Epithelial cell of proximal tubule (primary cell): ENCODE measurements around the gene TMEM132E. TPM values are rescaled to one million over a fixed set of nuclear protein-coding genes. Genes with fewer than 3 reads are reported as not detected.

Experiments
- DNase-seq: peaks from one replicate; pipeline ENCODE4 v3.0.0-alpha.2; 2011; ENCODE audit warnings: low read depth
- H3K4me3 ChIP-seq: 2 replicates; pipeline ENCODE4 v1.5.1; 2011; ENCODE audit warnings: low read depth, mild to moderate bottlenecking, low read length
- CTCF ChIP-seq: conservative IDR thresholded peaks from 2 replicates; pipeline ENCODE4 v1.5.1; 2012; ENCODE audit warnings: low read depth, mild to moderate bottlenecking, low read length
- total RNA-seq: library from RNA; depleted of rRNA; stranded (reverse); fragments of >200 nt; gene quantifications from 2 replicates; pipeline ENCODE4 v1.2.3, GENCODE V29; 2015

Gene TMEM132E
- total RNA-seq, 1 donor from 2014 or later, result not detected

GRCh38 chr17:34650051-34650750 is 70.8 kb downstream of the TMEM132E start:
- DNase-seq, result no peak
- TF ChIP-seq CTCF, result no peak
- H3K4me3 ChIP-seq, result no peak overlapping the region

GRCh38 chr17:34651402-34651811 is 72.0 kb downstream of the TMEM132E start:
- no peak for TF ChIP-seq CTCF
- no peak overlapping the region for H3K4me3 ChIP-seq
- DNase-seq, result no peak

GRCh38 chr17:34652021-34652555 is 72.7 kb downstream of the TMEM132E start:
- TF ChIP-seq CTCF, result no peak
- no peak for DNase-seq
- H3K4me3 ChIP-seq, result no peak overlapping the region

GRCh38 chr17:34653511-34653910 is 74.1 kb downstream of the TMEM132E start:
- H3K4me3 ChIP-seq, result no peak overlapping the region
- no peak for TF ChIP-seq CTCF
- DNase-seq, result no peak

- no peak overlapping the region for H3K4me3 ChIP-seq
- DNase-seq, result no peak
- no peak for TF ChIP-seq CTCF
These were observed 75.0 kb downstream of the TMEM132E start for GRCh38 chr17:34654276-34654880.

GRCh38 chr17:34654881-34655276 is 75.5 kb downstream of the TMEM132E start:
- TF ChIP-seq CTCF, result no peak
- no peak overlapping the region for H3K4me3 ChIP-seq
- DNase-seq, result no peak

- DNase-seq, result no peak
- no peak for TF ChIP-seq CTCF
- no peak overlapping the region for H3K4me3 ChIP-seq
These were observed 77.4 kb downstream of the TMEM132E start for GRCh38 chr17:34656801-34657200.
